Stimulated activated naive CD4-positive, alpha-beta T cell treated with Interleukin-2 at 50 U/mL for 16 hours (primary cell): ENCODE measurements around the gene MXI1.
"Not testable (repeated sequence)": the region's sequence is repeated elsewhere in the genome, so short reads cannot be mapped to it uniquely, and the experiment has no call there.

Experiments used
- DNase-seq: peaks from one replicate; lab custom pipeline; 2025; lab: John Stamatoyannopoulos, UW

The MXI1 gene

DNA sequence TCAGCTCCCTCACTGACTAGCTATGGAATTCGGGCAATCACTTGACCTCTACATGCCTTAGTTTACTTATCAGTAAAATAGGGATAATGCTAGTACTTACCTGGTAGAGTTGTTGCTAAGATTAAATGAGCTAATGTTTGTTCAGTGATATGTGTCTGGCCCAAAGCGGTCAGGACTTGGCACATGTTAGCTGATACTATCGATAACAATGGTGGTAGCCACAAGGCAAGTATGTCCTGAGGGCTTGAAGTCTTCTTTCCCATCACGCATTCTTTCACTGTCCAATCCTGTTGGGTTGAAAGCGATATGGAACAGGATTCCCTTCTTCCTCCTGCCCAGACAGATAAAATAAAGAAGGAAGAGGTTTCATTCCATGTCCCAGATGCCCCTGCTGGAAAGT is 25.5 kb upstream of the MXI1 start:
- DNase-seq, result no peak

DNA sequence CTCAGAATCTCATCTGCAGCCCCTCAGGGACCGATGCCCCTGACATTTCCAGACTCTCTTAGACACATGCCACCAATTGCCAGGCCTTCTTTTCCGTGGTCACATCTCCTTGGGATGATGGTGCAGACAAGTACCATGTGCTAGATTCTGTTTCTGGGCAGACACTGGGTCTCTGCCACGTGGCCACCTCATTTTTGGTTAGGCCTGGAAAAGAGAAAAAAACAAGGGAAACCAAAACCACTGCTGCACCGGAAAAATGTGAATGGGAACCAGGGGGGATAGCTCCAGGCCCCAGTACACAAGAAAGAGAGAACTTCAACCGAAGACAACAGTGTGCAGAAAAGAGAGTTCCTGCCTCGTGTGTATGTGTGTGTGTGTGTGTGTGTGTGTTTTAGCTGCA is 23.0 kb upstream of the MXI1 start:
- DNase-seq, result no peak

DNA sequence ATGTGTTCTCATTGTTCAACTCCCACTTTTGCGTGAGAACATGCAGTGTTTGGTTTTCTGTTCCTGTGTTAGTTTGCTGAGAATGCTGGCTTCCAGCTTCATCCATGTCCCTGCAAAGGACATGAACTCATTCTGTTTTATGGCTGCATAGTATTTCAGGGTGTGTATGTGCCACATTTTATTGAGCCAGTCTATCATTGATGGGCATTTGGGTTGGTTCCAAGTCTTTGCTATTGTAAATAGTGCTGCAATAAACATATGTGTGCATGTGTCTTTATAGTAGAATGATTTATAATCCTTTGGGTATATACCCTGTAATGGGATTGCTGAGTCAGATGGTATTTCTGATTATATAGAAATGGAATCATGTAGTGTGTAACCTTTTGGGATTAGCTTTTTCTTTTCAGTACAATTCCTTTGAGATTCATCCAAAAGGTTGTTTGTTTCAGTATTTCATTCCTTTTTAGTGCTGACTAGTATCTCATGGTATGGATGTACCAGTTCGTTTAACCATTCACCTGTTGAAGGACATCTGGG is 21.7 kb upstream of the MXI1 start:
- DNase-seq, result not testable (repeated sequence)

GRCh38 chr10:110190170-110190569 is 17.2 kb upstream of the MXI1 start:
- DNase-seq, result no peak

DNA sequence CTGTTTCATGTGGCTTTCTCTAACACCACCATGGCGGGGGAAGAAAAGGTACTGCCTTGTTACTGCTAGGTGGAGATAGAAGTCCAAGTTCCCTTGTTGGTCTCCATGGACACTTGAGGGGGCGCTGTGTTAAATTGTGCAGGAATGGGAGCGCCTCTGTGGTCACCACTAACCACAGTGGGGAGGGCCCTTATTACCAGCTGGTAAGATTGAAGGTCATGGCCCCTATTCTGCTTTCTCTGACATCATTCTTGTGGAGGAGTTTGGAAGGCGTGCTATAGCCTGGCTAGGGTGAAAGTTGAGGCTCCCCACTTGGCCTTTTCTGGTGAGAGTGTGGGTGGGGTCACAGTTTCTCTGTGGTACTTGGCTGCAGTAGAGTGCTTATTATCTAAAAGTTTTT is 14.9 kb upstream of the MXI1 start:
- DNase-seq, result no peak

DNA sequence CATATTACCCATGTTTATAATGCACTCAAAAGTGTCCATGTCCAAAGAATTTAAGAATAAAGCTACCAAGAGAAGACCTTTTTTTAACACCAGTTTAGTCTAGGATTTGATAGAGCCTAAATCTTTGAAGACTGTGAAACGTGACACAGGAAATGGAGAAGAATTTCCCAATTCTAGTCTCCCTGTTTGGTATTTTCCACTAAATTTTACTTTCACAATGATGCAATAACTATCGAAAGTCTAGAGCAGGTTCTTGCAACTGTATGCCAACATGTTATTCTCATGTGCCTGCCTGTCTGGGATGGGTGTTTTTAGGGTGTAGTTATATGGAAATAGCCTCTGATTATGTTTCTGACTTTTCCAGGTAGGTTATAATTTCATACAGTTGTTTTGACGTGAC is 6.9 kb upstream of the MXI1 start:
- no peak for DNase-seq

DNA sequence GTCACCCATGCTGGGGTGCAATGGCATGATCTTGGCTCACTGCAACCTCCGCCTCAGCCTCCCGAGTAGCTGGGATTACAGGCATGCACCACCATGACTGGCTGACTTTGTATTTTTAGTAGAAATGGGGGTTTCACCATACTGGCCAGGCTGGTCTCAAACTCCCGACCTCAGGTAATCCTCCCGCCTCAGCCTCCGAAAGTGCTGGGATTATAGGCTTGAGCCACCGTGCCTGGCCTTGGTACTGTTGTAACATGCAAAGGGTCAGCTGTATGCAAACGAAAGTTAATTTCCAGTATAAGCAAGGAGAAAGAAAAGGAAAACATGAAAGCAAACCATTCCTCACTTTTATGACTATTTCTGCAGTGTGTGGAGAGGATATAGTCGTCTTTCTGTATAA is 6.4 kb upstream of the MXI1 start:
- not testable (repeated sequence) for DNase-seq

DNA sequence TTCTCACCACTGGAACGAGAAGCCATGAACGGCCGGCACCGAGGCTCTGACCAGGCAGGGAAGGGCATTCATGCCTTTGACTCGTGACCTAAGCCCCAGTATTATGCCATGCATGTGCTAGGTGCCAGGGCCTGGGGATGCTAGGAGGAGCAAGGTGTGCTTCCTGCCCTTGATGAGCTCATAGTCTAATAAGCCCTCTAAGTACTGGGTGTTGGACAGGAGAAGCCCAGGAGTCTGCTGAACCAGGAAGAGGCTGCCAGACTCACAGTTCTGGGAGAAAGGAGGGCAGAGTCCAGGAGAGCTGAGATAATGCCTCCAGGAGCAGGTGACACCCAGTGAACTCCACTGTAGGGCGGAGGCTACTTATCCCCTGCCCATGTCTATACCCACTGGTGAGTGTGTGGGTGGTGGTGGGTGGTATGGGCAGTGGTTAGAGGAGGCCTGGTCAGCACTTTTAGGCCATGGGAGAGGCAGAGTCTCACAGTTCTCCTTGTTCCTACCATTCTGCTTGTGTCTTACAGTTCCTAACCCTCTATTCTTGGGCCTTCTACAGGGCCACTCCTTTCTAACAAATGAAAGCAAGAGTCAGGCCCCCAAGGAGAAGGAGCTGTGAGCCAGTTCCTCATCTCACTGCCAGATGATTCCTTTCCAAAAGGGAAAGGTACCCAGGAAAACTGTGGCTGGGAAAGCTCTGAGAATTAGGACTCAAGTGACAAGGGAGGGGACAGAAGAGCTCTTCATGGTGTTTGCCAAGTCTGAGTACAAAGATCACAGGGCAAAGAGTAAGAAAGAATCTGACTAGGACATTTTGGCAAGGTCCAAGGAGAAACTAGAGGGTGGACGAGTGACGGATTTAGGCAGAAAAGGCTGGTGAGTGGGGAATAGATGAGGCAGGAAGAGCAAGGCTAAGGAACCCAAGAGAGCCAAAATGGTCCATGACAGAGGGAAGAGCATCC is 3.6 kb upstream of the MXI1 start:
- no peak for DNase-seq

GRCh38 chr10:110205051-110205675 is 2.2 kb upstream of the MXI1 start:
- DNase-seq, result no peak

- DNase-seq, result peak; percentile 44
Measured at GRCh38 chr10:110207805-110208613, 604 bp downstream of the MXI1 start.

DNA sequence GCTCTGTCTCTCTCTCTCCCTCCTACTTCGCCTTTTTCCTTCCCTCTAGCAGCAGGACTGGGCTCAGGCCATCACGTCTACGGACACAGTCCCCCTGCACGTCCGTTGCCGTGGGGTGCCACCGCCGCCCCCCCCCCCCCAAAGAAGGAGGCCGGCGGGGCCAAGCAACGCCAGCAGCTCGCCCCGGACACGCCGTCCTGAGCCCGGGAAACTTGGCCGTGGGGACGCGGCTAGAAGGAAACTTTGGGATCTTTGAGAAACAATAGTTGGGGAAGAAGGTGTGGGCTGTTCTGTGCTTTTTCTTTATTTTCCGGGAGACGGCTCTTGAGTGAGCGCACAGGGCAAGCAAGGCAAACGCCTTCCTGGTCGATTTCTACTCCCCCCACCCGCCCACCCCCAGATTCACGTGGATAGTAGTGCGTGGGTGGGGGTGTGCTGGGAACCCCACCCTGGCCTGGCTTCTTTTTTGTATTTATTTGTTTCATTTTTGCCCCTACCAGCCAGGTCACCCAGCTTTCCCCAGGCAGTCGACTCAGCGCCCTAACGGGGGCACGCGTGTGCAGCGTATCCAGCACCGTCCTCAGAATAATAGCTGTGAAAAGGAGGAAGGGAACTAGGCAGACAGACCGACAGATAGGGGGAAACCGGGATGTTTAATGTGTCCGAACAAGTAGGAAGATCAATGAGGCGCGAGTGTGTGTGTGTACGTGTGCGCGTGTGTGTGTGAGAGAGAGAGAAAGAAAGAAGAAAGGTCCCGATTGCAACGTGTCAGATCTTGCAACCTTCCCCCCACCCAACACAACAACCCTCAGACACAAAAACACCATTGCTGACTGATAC is 1.4 kb downstream of the MXI1 start:
- peak; percentile 5 for DNase-seq

GRCh38 chr10:110209454-110209925 is 2.1 kb downstream of the MXI1 start:
- DNase-seq, result peak; percentile 66

DNA sequence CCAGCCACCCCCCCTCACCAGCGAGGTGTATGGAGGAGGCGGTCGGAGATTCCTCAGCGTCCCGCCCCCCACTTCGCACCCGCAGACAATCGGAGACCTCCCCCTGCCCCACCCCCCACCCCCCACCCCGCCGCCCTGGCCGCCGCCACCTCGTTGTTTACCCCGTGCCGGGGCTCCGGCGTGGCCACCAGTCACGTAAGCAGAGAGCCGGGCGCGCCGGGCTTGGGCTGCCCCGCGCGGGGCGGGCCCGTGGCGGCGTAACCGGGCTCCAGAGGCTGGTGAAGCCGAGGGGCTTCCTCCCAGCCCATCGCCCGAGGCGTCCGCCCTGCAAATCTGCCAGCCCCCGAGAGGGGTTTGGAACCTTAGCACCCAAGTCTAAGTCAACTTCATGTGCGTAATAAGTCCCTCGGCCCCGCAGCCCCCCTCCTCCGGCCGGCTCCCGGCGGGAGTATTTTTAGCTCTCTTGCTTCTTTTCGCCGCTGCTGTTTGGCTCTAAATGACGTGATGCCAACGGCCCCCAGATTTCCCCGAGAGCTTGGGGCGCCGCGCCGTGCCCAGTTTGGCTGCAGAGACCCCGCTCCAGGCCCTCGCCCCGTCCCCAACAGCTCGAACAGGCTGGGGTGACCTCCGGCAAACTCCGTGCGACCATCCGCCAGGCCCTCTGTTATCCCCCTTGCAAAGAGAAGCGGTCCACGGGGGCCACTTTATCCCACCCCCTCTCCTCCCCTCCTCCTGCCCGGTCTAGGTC is 2.7 kb downstream of the MXI1 start:
- peak; percentile 64 for DNase-seq

- DNase-seq, result peak; percentile 91
Measured at GRCh38 chr10:110210674-110211464, 3.5 kb downstream of the MXI1 start.

- no peak for DNase-seq
Measured at GRCh38 chr10:110211465-110211843, 4.0 kb downstream of the MXI1 start.

GRCh38 chr10:110212119-110213006 is 5.0 kb downstream of the MXI1 start:
- peak; percentile 27 for DNase-seq

GRCh38 chr10:110214371-110214826 is 7.0 kb downstream of the MXI1 start:
- DNase-seq, result no peak
